Large intestine (tissue), 3 donors: ENCODE data around the gene NAA10. TPM values are rescaled to one million over a fixed set of nuclear protein-coding genes. Genes with fewer than 3 reads are reported as not detected.

ENCODE experiments used
- DNase-seq, 2 donors: peaks; one replicate each; pipeline versions ENCODE4 v3.0.0 to v3.0.0-alpha.2; 2013
- H3K27ac ChIP-seq: one replicate; pipeline ENCODE4 v1.5.1; 2013; ENCODE audit warnings: low read length
- H3K27me3 ChIP-seq: 2 replicates; pipeline ENCODE4 v1.6.1; 2013; ENCODE audit warnings: low read length; ENCODE audit not compliant: control insufficient read depth, insufficient read depth
- H3K36me3 ChIP-seq: 2 replicates; pipeline ENCODE4 v1.6.1; 2013; ENCODE audit warnings: low read length; ENCODE audit not compliant: control insufficient read depth, insufficient read depth
- H3K4me1 ChIP-seq: one replicate; pipeline ENCODE4 v1.6.1; 2013; ENCODE audit warnings: low read length; ENCODE audit not compliant: control insufficient read depth, insufficient read depth
- H3K4me3 ChIP-seq: one replicate; pipeline ENCODE4 v1.5.1; 2013; ENCODE audit warnings: low read length
- H3K9me3 ChIP-seq: one replicate; pipeline ENCODE4 v1.6.1; 2013; ENCODE audit warnings: mild to moderate bottlenecking, low read depth, low read length, moderate library complexity; ENCODE audit not compliant: control insufficient read depth
- WGBS: methylation state at CpG from one replicate; pipeline ENCODE4 v1.1.5; 2013; ENCODE audit warnings: low lambda C conversion rate; ENCODE audit not compliant: insufficient coverage; 5-methylcytosine and 5-hydroxymethylcytosine counted together
- polyA plus RNA-seq: library from polyadenylated mRNA; unstranded; fragments of 120-200 nt; gene quantifications from one replicate; pipeline ENCODE4 v1.2.1, GENCODE V29; 2013

The NAA10 gene
- polyA plus RNA-seq, 1 donor = 73.6 TPM

DNA sequence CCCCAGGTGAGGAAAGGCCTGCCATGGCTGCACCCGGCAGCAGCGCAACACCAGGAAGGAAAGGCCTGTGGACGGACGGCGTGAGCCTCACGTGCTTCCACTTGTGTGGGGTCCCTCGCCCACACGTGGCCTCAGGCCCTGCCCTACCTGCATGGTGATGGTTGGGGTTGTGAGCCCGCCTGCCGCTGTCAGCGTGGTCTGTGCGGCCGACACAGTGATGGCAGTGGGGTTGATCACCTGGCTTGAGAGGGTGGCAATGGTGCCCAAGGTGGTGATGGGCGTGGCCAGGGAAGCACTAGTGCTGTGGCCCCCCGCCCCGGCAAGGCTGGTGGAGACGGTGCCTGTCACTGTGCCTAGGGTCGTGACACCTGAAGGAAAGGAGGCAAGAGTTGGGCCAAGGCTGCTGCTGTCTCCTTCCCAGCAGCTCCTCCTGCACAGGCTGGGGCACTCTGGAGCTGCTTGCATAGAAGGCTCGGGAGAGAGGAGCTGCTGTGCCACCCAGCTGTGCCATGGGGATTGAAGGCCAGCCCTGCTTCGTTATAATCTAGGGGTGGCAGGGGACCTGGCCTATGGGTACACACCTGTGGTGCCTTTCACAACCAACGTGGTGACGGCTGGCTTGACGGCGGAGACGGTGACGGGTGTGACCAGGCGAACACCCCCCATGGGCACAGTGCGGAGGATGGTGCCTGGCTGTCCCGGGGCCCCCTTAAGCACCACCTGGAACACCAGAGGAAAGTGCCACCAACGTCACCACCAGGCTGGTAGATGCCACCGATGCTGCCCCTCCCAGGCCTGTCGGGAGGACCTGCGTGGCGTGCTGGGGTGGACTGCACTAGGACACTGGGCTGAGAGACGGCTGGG is 21.4 kb upstream of the NAA10 start:
- no peak for DNase-seq
- H3K4me3 ChIP-seq = no peak overlapping the region
- peaks cover 85% of the 10 kb centered on the region for H3K36me3 ChIP-seq
- no peaks in the 10 kb centered on the region for H3K9me3 ChIP-seq
- no peaks in the 10 kb centered on the region for H3K27me3 ChIP-seq
- H3K4me1 ChIP-seq = peaks cover 4% of the 10 kb centered on the region
- no CpG with 5 or more reads among the region's 35 CpGs for WGBS
- H3K27ac ChIP-seq = no peak overlapping the region

DNA sequence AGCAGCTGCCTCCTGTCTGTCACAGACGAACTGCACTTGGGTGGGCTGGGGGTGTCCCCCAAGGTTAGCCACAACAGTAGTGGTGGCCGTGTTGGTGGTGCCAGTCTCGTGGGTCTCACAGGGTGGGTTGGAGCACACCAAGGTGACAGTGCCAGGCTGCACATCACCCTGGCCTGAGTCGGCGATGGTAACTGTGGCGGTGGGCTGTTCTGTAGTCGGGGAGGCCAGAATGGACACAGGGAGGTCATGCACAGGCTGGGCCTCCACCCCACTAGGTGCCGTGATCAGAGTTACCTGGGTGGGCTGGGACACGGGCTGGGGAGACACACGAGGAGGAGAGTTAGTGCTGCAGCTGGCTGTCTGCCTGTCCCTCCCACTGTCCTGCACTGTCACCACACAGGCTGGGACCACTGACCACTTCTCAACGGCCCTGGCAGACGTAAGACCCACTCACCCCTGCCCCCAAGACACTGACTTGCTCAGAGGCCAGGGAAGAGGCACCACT is 20.4 kb upstream of the NAA10 start:
- H3K36me3 ChIP-seq = peaks cover 85% of the 10 kb centered on the region
- H3K4me1 ChIP-seq = peaks cover 4% of the 10 kb centered on the region
- H3K4me3 ChIP-seq = no peak overlapping the region
- no peak for DNase-seq
- no CpG with 5 or more reads among the region's 12 CpGs for WGBS
- no peaks in the 10 kb centered on the region for H3K9me3 ChIP-seq
- H3K27ac ChIP-seq = no peak overlapping the region
- H3K27me3 ChIP-seq = no peaks in the 10 kb centered on the region

DNA sequence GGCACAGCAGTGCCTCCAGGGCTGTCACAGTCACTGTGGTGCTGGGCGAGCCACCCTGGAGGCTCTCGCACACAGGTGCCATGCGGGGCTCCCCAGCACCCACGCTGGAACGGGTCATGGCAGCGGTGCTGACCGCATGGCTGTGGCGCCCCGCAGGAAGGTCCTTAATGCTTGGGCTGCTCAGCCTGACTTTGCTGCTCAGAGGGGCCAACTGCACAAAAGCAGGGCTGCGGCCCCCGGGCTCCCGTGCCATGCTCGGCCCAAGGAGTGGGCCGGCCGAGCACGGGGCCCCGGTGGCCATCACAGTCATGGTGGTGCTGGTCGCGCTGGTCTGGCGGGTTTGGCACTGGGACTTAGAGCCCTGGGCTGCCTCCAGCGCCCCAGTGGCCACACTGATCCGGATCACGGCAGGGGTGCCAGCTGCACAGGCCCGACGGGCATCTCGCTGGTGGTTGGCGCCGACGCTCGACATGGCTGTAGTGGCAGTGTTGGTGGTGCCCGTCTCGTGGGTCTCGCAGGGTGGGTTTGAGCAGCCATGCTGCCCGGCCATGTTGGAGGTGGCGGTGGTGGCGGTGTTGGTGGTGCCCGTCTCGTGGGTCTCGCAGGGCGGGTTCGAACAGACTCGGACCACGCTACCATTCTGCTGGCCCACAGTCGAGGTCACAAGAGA is 19.9 kb upstream of the NAA10 start:
- no peak overlapping the region for H3K27ac ChIP-seq
- peaks cover 4% of the 10 kb centered on the region for H3K4me1 ChIP-seq
- H3K27me3 ChIP-seq = no peaks in the 10 kb centered on the region
- H3K36me3 ChIP-seq = peaks cover 85% of the 10 kb centered on the region
- WGBS = no CpG with 5 or more reads among the region's 44 CpGs
- H3K9me3 ChIP-seq = no peaks in the 10 kb centered on the region
- no peak overlapping the region for H3K4me3 ChIP-seq
- no peak for DNase-seq

DNA sequence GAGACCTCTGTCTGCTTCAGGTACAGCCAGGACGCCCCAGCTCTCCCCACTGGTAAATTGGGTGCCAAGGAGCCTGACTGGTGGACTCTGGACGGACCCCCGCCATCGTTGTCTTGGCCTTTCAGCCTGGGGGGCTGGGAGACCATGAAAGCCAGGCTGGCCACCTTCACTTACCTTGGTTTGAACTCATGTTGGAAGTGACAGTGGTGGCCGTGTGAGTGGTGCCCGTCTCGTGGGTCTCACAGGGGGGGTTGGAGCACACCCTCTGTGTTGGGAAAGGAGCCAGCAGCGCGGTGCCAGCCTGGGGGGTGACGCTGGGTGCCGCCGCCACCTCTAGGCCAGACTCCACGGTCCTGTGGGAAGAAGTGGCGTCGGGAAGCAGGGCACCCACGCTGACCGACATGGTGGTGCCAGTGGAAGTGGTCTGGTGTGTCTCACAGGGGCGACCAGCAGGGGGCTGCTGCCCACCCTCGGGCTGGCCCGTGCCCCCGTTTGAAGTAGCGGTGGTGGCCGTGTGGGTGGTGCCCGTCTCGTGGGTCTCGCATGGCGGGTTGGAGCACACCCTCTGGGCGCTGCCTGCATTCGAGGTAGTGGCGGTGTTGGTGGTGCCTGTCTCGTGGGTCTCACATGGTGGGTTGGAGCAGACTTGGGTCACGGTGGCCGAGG is 19.2 kb upstream of the NAA10 start:
- Histone ChIP-seq H3K9me3 (no peaks in the 10 kb centered on the region), H3K27me3 (no peaks in the 10 kb centered on the region), H3K36me3 (peaks cover 84% of the 10 kb centered on the region), H3K27ac (no peak overlapping the region), H3K4me3 (no peak overlapping the region), H3K4me1 (peaks cover 4% of the 10 kb centered on the region)
- DNase-seq = no peak
- WGBS = no CpG with 5 or more reads among the region's 33 CpGs

DNA sequence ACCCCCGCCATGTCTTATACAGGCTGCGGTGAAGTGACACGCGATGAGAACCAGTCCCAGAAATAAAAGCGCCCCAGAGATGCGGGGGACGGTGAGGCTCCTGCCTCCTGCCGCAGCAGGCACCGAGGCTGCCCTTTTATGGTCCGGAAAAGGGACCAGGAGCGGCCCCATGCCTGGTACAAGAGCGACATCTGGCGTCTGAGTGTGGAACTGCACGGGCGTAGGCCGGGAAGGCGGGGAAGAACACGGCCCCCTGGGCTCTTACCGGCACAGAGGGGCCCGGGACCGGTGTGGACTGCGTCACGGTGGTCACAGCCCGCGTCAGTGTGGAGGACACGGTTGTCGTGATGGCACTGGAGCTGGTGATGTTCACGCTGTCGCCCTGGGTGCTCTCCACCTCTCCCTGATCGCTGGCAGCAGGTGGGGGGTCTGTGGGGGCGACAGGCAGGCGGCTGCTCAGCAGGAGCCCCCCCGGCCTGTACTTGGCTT is 18.5 kb upstream of the NAA10 start:
- Histone ChIP-seq H3K36me3 (peaks cover 80% of the 10 kb centered on the region), H3K4me1 (peaks cover 4% of the 10 kb centered on the region), H3K9me3 (no peaks in the 10 kb centered on the region), H3K27me3 (no peaks in the 10 kb centered on the region), H3K27ac (peak overlapping the region; percentile 29), H3K4me3 (no peak overlapping the region)
- peak in 1 of 2 donors; percentile 46 for DNase-seq
- no CpG with 5 or more reads among the region's 33 CpGs for WGBS

DNA sequence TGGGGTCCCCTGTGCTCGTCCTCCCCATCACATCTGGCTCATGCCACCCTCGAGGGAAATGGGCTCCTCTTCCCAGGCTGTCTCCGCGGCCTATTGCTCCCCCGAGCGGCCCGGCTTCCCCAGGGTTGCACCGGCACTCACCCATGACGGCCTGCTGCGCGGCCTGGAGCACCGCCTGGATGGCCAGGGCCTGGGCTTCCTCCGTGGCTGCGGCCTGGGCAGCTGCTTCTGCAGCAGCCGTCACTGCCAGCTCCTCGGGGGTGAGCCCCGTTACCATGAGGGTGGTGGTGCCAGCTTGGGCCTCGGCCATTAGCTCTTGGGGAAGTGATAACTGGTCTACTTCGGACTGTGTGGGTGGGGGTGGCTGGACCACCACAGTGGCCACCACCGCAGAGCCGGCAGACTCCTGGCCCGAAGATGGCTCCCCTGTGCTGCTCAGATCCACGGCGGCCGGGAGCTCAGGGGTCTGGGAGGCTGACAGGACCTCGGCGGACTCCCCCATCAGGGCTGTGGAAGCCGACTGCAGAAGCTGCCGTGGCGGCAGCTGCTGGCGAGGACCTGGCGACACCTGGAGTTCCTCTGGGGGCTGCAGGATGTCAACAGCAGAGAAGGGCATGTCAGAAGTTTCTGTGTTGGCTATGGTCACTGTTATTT is 17.7 kb upstream of the NAA10 start:
- Histone ChIP-seq H3K4me1 (peaks cover 6% of the 10 kb centered on the region), H3K36me3 (peaks cover 78% of the 10 kb centered on the region), H3K27me3 (no peaks in the 10 kb centered on the region), H3K4me3 (no peak overlapping the region), H3K27ac (peak overlapping the region; percentile 29), H3K9me3 (no peaks in the 10 kb centered on the region)
- no peak for DNase-seq
- no CpG with 5 or more reads among the region's 32 CpGs for whole genome bisulfite sequencing

DNA sequence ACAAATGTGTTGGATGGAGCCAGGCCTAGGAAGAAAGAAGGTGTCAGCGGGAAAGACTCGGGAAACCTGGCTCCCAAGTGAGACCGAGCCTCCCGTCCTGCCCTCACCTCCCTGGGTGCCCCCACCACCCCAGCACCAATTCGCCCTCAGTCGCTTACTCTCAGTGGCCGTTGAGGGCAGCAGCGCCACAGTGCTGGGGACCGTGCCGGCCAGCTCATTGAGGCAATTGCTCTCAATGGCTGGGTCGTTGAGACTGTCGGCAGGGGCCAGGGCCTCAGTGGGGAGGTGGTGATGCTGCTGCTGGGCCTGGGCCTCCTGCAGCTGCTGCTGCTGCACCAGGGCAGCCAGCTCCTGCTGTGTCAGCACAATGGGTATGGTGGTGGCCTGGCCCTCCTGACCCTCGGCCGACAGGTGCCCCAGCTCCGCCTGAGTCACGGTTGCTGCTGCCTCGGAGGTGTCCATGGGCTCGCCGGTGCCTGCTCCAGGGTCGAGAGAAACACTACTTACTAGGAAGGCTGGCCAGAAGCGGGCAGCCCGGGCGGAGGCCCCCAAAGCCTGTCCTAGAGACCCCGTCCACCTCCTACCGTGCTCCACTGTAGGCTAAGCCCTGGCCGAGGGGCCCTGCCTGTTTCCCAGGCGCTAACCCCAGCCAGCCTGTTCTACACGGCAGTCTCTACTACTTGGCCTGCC is 17.0 kb upstream of the NAA10 start:
- no CpG with 5 or more reads among the region's 28 CpGs for WGBS
- peaks cover 10% of the 10 kb centered on the region for H3K4me1 ChIP-seq
- peaks cover 73% of the 10 kb centered on the region for H3K36me3 ChIP-seq
- H3K4me3 ChIP-seq = no peak overlapping the region
- H3K27ac ChIP-seq = no peak overlapping the region
- no peaks in the 10 kb centered on the region for H3K9me3 ChIP-seq
- no peaks in the 10 kb centered on the region for H3K27me3 ChIP-seq
- no peak for DNase-seq

DNA sequence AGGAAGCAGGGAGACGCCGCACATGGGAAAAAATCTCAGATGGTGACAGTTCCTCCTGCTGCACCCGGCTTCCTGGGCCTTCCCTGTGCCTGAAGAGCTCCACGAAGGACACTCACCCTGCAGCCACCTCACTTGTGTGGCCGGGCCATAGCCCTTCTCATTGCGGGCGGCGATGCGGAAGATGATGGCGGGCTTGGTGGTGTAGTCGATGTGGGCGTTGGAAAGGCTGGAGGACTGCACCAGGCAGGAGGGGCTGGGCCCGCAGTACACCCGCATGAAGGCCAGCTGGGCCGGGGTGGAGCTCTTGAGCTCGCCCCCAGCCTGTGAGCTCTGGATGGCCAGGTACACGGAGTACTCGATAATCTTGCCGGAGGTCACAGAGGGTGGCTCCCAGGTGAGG is 15.3 kb upstream of the NAA10 start:
- peaks cover 17% of the 10 kb centered on the region for H3K4me1 ChIP-seq
- no peak overlapping the region for H3K27ac ChIP-seq

DNA sequence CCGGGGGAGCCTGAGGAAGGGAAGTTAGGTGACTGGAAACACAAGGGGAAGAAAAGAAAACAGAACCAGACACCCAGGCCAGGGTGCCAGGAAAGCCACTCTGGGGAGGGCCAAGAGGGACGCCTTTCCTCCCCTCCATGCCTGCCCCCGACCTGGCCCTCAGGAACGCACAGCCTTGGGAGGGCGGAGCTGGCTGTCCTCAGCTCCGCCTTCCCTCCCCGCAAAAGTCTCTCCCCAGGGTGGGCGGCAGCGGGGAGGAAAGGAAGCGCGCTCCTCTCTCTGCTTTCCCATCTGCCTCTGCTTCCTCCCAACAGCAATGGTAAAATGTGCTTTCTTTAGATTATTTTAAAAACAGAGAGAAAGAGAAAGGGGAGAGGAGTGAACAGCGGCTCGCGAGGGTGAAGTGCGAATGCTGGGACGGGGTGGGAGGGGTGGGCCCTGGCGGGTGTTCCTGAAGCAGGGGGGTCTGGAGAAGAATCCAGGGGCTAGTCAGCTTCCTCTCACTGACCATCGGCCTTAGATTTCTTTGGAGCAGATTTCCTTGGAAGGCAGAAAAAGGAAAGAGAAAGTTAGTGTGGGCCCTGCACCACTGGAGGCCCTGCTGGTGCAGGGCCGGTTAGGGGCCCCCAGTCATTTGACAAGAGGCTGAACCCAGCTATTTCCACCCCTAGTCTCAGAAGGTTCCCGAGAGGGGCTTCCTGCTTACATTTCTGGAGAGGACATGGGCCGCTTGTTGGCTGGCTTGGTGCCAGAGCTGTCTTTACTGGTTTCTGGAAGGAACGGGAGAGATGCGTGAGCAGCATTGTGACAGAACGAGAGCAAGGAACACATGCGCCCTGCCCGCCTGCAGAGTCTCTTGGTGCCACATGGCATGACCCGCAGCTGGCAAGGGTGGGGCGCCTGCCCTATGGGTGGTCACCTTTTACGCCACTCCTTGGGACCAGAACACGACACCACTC is 14.3 kb upstream of the NAA10 start:
- peaks cover 21% of the 10 kb centered on the region for H3K4me1 ChIP-seq
- DNase-seq = no peak
- H3K27me3 ChIP-seq = no peaks in the 10 kb centered on the region
- H3K36me3 ChIP-seq = peaks cover 57% of the 10 kb centered on the region
- WGBS = no CpG with 5 or more reads among the region's 30 CpGs
- H3K9me3 ChIP-seq = no peaks in the 10 kb centered on the region
- H3K4me3 ChIP-seq = no peak overlapping the region
- no peak overlapping the region for H3K27ac ChIP-seq

More for the DNA sequence above, 15.3 kb upstream of the NAA10 start:
- Histone ChIP-seq H3K27me3 (no peaks in the 10 kb centered on the region), H3K36me3 (peaks cover 60% of the 10 kb centered on the region), H3K4me3 (no peak overlapping the region), H3K9me3 (no peaks in the 10 kb centered on the region)
- no CpG with 5 or more reads among the region's 19 CpGs for WGBS
- DNase-seq = no peak
